GM12878 (cell line): ENCODE data around the gene SLC24A3. TPM values are rescaled to one million over a fixed set of nuclear protein-coding genes. Genes with fewer than 3 reads are reported as not detected.

ENCODE experiments used
- ATAC-seq: fragments of 200-7000 bp; cut with Tn5 transposase; 3 replicates; pipeline ENCODE4 v1.9.1; 2020; ENCODE audit warnings: mild to moderate bottlenecking, moderate library complexity
- BruUV-seq: library from RNA; stranded (reverse); fragments of 400-500 nt; replicated peaks from 2 replicates; lab custom pipeline; 2021; lab: Mats Ljungman, UMichigan
- CTCF ChIA-PET: fragments of 300-600 bp; sonication (Branson Sonifier 250); formaldehyde crosslinking; extraction: SDS; loops from one replicate; lab custom pipeline; 2021; ENCODE audit warnings: inconsistent platforms; lab: Yijun Ruan, JAX
- POLR2A ChIA-PET: fragments of 350-600 bp; formaldehyde crosslinking; extraction: SDS; loops from one replicate; lab custom pipeline; 2021; ENCODE audit warnings: inconsistent platforms; lab: Charles Lee
- RAD21 ChIA-PET: fragments of 300-600 bp; sonication (Branson Sonifier 250); formaldehyde crosslinking; loops from one replicate; lab custom pipeline; 2023; ENCODE audit warnings: antibody characterized with exemption; ENCODE audit not compliant: unreplicated experiment; lab: Charles Lee
- SMC1A ChIA-PET: fragments of 300-600 bp; sonication (Branson Sonifier 250); formaldehyde crosslinking; loops from one replicate; lab custom pipeline; 2023; ENCODE audit not compliant: unreplicated experiment, uncharacterized antibody; lab: Charles Lee
- DNase-seq: peaks from one replicate; pipeline ENCODE4 v3.0.0-alpha.2; 2011; ENCODE audit warnings: low read depth, low spot score
- FAIRE-seq: peaks from 3 replicates; lab custom pipeline; 2011; peaks lifted over from hg19 to GRCh38; lab: Jason Lieb, UNC
- H2AFZ ChIP-seq: 2 replicates; pipeline ENCODE4 v1.6.0; 2011; ENCODE audit warnings: low read depth, low read length, control low read depth; ENCODE audit not compliant: control insufficient read depth
- H3K27ac ChIP-seq: 2 replicates; pipeline ENCODE4 v1.5.1; 2011; ENCODE audit warnings: control low read depth; ENCODE audit not compliant: control insufficient read depth, insufficient read depth
- H3K27me3 ChIP-seq, 2 experiments: replicated peaks in 1 of 2; 2 replicates each; pipeline versions ENCODE4 v1.6.0 to v1.6.1; 2011; ENCODE audit warnings: low read length in 1 of 2; ENCODE audit not compliant: control insufficient read depth in 2 of 2, insufficient read depth in 2 of 2
- H3K36me3 ChIP-seq, 2 experiments: 2 replicates each; pipeline ENCODE4 v1.5.1; 2011; ENCODE audit warnings: low read length in 1 of 2; ENCODE audit not compliant: control insufficient read depth in 2 of 2, insufficient read depth in 2 of 2
- H3K4me1 ChIP-seq: 2 replicates; pipeline ENCODE4 v1.6.1; 2011; ENCODE audit warnings: mild to moderate bottlenecking, low read length, moderate library complexity, mixed read lengths; ENCODE audit not compliant: control insufficient read depth, insufficient read depth
- H3K4me2 ChIP-seq: 2 replicates; pipeline ENCODE4 v1.6.0; 2011; ENCODE audit warnings: control low read depth; ENCODE audit not compliant: control insufficient read depth, insufficient read depth
- H3K4me3 ChIP-seq: fragments of 200-600 bp; sonication (generic); 2 replicates; pipeline ENCODE4 v1.5.1; 2016
- H3K79me2 ChIP-seq: 2 replicates; pipeline ENCODE4 v1.6.0; 2011; ENCODE audit warnings: low read length; ENCODE audit not compliant: control insufficient read depth, insufficient read depth
- H3K9ac ChIP-seq: 2 replicates; pipeline ENCODE4 v1.8.0; 2011; ENCODE audit warnings: low read length, control low read depth, mixed read lengths; ENCODE audit not compliant: control insufficient read depth, insufficient read depth
- H3K9me3 ChIP-seq: replicated peaks from 3 replicates; pipeline ENCODE4 v1.5.1; 2011; ENCODE audit warnings: mild to moderate bottlenecking, low read length; ENCODE audit not compliant: control insufficient read depth, insufficient read depth
- H4K20me1 ChIP-seq: 2 replicates; pipeline ENCODE4 v1.6.0; 2011; ENCODE audit not compliant: control insufficient read depth, insufficient read depth
- BCL3 ChIP-seq: IDR thresholded peaks from 2 replicates; pipeline ENCODE4 v1.6.1; 2011; ENCODE audit warnings: borderline replicate concordance, low read depth, mild to moderate bottlenecking, moderate library complexity, low read length; ENCODE audit not compliant: insufficient read depth, poor library complexity, severe bottlenecking
- EED ChIP-seq: sonication (generic); IDR thresholded peaks from 2 replicates; pipeline ENCODE4 v1.6.1; 2016; ENCODE audit warnings: antibody characterized with exemption, low read depth
- HDGF ChIP-seq: fragments of 450-650 bp; IDR thresholded peaks from 2 replicates; pipeline ENCODE4 v1.6.1; 2016; ENCODE audit warnings: antibody characterized with exemption
- IRF5 ChIP-seq: fragments of 450-650 bp; IDR thresholded peaks from 2 replicates; pipeline ENCODE4 v1.6.1; 2017; ENCODE audit warnings: borderline replicate concordance
- MLLT1 ChIP-seq: fragments of 450-650 bp; IDR thresholded peaks from 2 replicates; pipeline ENCODE4 v1.6.1; 2016; ENCODE audit warnings: mild to moderate bottlenecking
- NR2F1 ChIP-seq: fragments of 450-650 bp; conservative IDR thresholded peaks from 2 replicates; pipeline ENCODE4 v1.6.1; 2017; ENCODE audit warnings: mild to moderate bottlenecking
- POU2F2 ChIP-seq: IDR thresholded peaks from 3 replicates; pipeline ENCODE4 v1.6.1; 2011; ENCODE audit warnings: low read depth, mild to moderate bottlenecking, low read length, borderline replicate concordance
- PRDM15 ChIP-seq: fragments of 450-650 bp; formaldehyde crosslinking; IDR thresholded peaks from 2 replicates; pipeline ENCODE4 v1.4.0; 2020; ENCODE audit warnings: mild to moderate bottlenecking, moderate library complexity
- RELA ChIP-seq: fragments of 450-650 bp; IDR thresholded peaks from 2 replicates; pipeline ENCODE4 v1.8.0; 2014; ENCODE audit warnings: borderline replicate concordance; ENCODE audit not compliant: partially characterized antibody
- REST ChIP-seq: IDR thresholded peaks from 2 replicates; pipeline ENCODE4 v1.6.1; 2012; ENCODE audit warnings: mild to moderate bottlenecking, low read depth, low read length
- SREBF2 ChIP-seq: IDR thresholded peaks from 2 replicates; pipeline ENCODE4 v1.6.1; 2012; ENCODE audit warnings: mild to moderate bottlenecking, low read length
- WGBS: methylation state at CpG from one replicate; pipeline ENCODE4 v1.1.6; 2016; ENCODE audit warnings: low lambda C conversion rate; ENCODE audit not compliant: insufficient replicate concordance, insufficient coverage; ENCODE audit errors: missing lambda C conversion rate; 5-methylcytosine and 5-hydroxymethylcytosine counted together
- in situ Hi-C: fragments of 300-500 bp; cut with MboI; formaldehyde crosslinking; loops from 9 replicates; pipeline ENCODE4 v1.14.3; 2018; ENCODE audit warnings: mixed read lengths
- intact Hi-C: fragments of 100-400 bp; cut with micrococcal nuclease; formaldehyde crosslinking; loops from one replicate; pipeline ENCODE4 v1.14.2; 2022; ENCODE audit not compliant: unreplicated experiment
- polyA plus RNA-seq, 11 experiments: library from polyadenylated mRNA; depleted of rRNA in 4 of 11; unstranded in 6 of 11; stranded (reverse) in 5 of 11; fragments of >200 nt; fragmentation: Nextera tagmentation in 4 of 11; fragmentation: Illumina TruSeq in 1 of 11; extraction: Ambion mirVana in 4 of 11; extraction: Trizol in 1 of 11; gene quantifications; 1 replicate in 1 of 11; 2 replicates in 10 of 11; pipeline versions ENCODE4 v1.2.1 to v1.2.3, GENCODE V29; 2011 to 2016; ENCODE audit warnings: inconsistent platforms in 2 of 11, missing spikeins in 2 of 11, low read depth in 1 of 11
- total RNA-seq, 4 experiments: library from RNA; depleted of rRNA in 3 of 4; stranded (reverse); fragments of >200 nt in 3 of 4; fragmentation: Illumina TruSeq in 1 of 4; extraction: Trizol in 1 of 4; gene quantifications; 2 replicates each; pipeline versions ENCODE4 v1.2.1 to v1.2.3, GENCODE V29; 2013 to 2021

SLC24A3 gene
- total and polyA plus RNA-seq, 10 of the 15 experiments (the other 5 are each of a cell fraction or from before 2014, with no cell fraction given) = 0.04 TPM; not detected in 9

- H3K4me2 ChIP-seq = no peak overlapping the region
- H3K27ac ChIP-seq = no peak overlapping the region
- no peaks in the 10 kb centered on the region for H4K20me1 ChIP-seq
- RAD21 ChIA-PET = interaction anchor here (0.6 kb wide), 1 partner anchor 50 kb away, joined by 3 read pairs; no protein-coding TSS in a partner anchor
- in situ Hi-C loops (no loop called here), intact Hi-C loops (no loop called here)
- H3K36me3 ChIP-seq = no peaks in the 10 kb centered on the region
- H3K4me3 ChIP-seq = no peak overlapping the region
- no peaks in the 10 kb centered on the region; a peak in 1 of 4 replicates for H3K27me3 ChIP-seq
- H3K79me2 ChIP-seq = no peaks in the 10 kb centered on the region
- POLR2A ChIA-PET = no interaction called here
- FAIRE-seq = no peak
- H3K4me1 ChIP-seq = no peaks in the 10 kb centered on the region
- no peak overlapping the region for H3K9ac ChIP-seq
- SMC1A ChIA-PET = no interaction called here
- BruUV-seq = no TSS peak
- no peak for DNase-seq
- no peak overlapping the region for H2AFZ ChIP-seq
- CTCF ChIA-PET = no interaction called here
- ATAC-seq = no peak
- 21% methylated on average over 6 of the region's 6 CpGs for WGBS
- no peaks in the 10 kb centered on the region for H3K9me3 ChIP-seq
- TF ChIP-seq PRDM15 (CRISPR knock-in tag) = no peak
- no peak for TF ChIP-seq NR2F1
- TF ChIP-seq HDGF = no peak
- no peak for TF ChIP-seq EED
- TF ChIP-seq REST = no peak
- no peak for TF ChIP-seq BCL3
- no peak for TF ChIP-seq POU2F2
- TF ChIP-seq IRF5 = no peak
- TF ChIP-seq RELA = no peak
- TF ChIP-seq MLLT1 = no peak
- no peak for TF ChIP-seq SREBF2
These were observed 241.4 kb downstream of the SLC24A3 start for GRCh38 chr20:19453862-19454261.
